AG08396 (cell line): ENCODE measurements around the gene PTPRN2.
"Not testable (repeated sequence)": the region's sequence is repeated elsewhere in the genome, so short reads cannot be mapped to it uniquely, and the experiment has no call there.

Experiments
- DNase-seq: peaks from one replicate; pipeline ENCODE4 v3.0.0; 2012; ENCODE audit warnings: low spot score, mixed read lengths

The PTPRN2 gene

GRCh38 chr7:158047391-158048059 lies 540.1 kb downstream of the PTPRN2 start:
- no peak for DNase-seq

GRCh38 chr7:158046246-158046645 lies 541.4 kb downstream of the PTPRN2 start:
- not testable (repeated sequence) for DNase-seq

GRCh38 chr7:158044482-158044823 lies 543.2 kb downstream of the PTPRN2 start:
- no peak for DNase-seq

- DNase-seq, result no peak
Observed at GRCh38 chr7:158043551-158044481, 543.8 kb downstream of the PTPRN2 start.

GRCh38 chr7:158042156-158042880 lies 545.3 kb downstream of the PTPRN2 start:
- no peak for DNase-seq

GRCh38 chr7:158040199-158040598 lies 547.4 kb downstream of the PTPRN2 start:
- no peak for DNase-seq

GRCh38 chr7:158039270-158039669 lies 548.4 kb downstream of the PTPRN2 start:
- DNase-seq, result no peak

GRCh38 chr7:158037211-158037610 lies 550.4 kb downstream of the PTPRN2 start:
- DNase-seq, result no peak

- DNase-seq, result no peak
Observed at GRCh38 chr7:158035343-158035742, 552.3 kb downstream of the PTPRN2 start.

- DNase-seq, result no peak
Observed at GRCh38 chr7:158034571-158034970, 553.1 kb downstream of the PTPRN2 start.

GRCh38 chr7:158033925-158034324 lies 553.7 kb downstream of the PTPRN2 start:
- DNase-seq, result not testable (repeated sequence)

GRCh38 chr7:158033196-158033595 lies 554.4 kb downstream of the PTPRN2 start:
- DNase-seq, result no peak

GRCh38 chr7:158032561-158033115 lies 555.0 kb downstream of the PTPRN2 start:
- no peak for DNase-seq

- DNase-seq, result no peak
Observed at GRCh38 chr7:158031867-158032308, 555.7 kb downstream of the PTPRN2 start.

GRCh38 chr7:158030566-158030965 lies 557.1 kb downstream of the PTPRN2 start:
- no peak for DNase-seq

GRCh38 chr7:158030071-158030470 lies 557.6 kb downstream of the PTPRN2 start:
- DNase-seq, result no peak

- DNase-seq, result no peak
Observed at GRCh38 chr7:158029509-158029908, 558.1 kb downstream of the PTPRN2 start.

- DNase-seq, result no peak
Observed at GRCh38 chr7:158028971-158029370, 558.7 kb downstream of the PTPRN2 start.

GRCh38 chr7:158028290-158028941 lies 559.2 kb downstream of the PTPRN2 start:
- no peak for DNase-seq

GRCh38 chr7:158027646-158028045 lies 560.0 kb downstream of the PTPRN2 start:
- no peak for DNase-seq

- DNase-seq, result no peak
Observed at GRCh38 chr7:158026636-158027265, 560.9 kb downstream of the PTPRN2 start.
